Measurements from ENCODE around the gene SNX11. TPM values are rescaled to one million over a fixed set of nuclear protein-coding genes. Genes with fewer than 3 reads are reported as not detected.

The SNX11 gene
- total and polyA plus RNA-seq, 2 experiments from 2014 or later: 11.6 to 19.3 TPM

DNA sequence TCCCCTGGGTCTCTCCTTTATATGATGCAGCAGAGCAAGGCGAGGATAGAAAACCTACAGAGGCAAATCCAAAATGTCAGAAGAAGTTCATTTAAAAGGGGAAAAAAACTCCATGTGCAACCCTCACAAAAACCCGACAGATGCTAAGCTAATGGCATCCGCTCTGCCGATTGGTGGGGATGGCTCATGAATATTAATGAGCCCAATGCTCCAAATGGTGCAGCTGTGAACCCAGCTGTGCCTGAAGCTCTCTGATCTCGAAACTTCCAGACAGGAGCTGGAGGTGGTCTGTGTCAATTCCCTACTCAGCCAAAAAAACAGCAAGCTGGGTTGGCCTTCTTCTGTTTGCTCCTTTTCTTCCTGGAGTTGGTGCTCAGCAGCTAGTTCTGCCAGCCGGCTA, 15.5 kb downstream of the SNX11 start:
- H3K4me1 ChIP-seq (ENCODE audit: low read depth): no peaks in the 10 kb centered on the region
- no peak overlapping the region for H3K4me3 ChIP-seq
- H3K27ac ChIP-seq: no peak overlapping the region
- no peaks in the 10 kb centered on the region for H3K27me3 ChIP-seq
- H3K36me3 ChIP-seq: peaks cover 20% of the 10 kb centered on the region
- TF ChIP-seq, protein P1, sequence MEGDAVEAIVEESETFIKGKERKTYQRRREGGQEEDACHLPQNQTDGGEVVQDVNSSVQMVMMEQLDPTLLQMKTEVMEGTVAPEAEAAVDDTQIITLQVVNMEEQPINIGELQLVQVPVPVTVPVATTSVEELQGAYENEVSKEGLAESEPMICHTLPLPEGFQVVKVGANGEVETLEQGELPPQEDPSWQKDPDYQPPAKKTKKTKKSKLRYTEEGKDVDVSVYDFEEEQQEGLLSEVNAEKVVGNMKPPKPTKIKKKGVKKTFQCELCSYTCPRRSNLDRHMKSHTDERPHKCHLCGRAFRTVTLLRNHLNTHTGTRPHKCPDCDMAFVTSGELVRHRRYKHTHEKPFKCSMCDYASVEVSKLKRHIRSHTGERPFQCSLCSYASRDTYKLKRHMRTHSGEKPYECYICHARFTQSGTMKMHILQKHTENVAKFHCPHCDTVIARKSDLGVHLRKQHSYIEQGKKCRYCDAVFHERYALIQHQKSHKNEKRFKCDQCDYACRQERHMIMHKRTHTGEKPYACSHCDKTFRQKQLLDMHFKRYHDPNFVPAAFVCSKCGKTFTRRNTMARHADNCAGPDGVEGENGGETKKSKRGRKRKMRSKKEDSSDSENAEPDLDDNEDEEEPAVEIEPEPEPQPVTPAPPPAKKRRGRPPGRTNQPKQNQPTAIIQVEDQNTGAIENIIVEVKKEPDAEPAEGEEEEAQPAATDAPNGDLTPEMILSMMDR (IDR thresholded peaks at IDR 0.05; ENCODE audit: low read depth, low read length): no peak
- no peak for DNase-seq (ENCODE audit: low read depth in 1 of 2, low spot score in 1 of 2)
- H3K9me3 ChIP-seq (ENCODE audit: low read depth): no peaks in the 10 kb centered on the region

DNA sequence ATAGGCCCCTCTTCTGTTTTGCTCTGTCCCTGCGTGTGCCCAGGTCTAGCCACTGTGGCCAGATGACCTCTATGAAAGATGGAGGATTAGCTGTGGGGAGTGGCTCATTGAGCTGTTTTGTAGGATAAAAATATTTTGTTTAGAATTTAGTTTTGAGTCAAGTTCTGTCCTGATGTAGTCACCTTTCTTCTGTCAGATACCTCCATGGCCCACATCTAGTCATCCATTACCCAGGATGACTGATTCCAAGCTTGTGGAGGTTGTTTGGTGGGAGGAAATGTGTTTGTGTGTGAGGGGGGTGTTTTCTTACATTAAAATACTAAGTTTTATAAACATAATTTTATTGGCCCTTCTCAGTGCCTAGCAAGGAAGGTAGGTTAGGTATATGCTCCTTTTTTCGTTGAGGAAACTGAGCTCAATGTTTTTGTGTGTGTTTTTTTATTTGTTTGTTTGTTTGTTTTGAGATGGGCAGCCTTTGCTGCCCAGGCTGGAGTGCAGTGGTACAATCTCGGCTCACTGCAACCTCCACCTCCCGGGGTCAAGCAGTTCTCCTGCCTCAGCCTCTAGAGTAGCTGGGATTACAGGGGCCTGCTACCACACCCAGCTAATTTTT, 16.3 kb downstream of the SNX11 start:
- Histone ChIP-seq H3K27me3 (no peaks in the 10 kb centered on the region), H3K4me3 (no peak overlapping the region), H3K27ac (no peak overlapping the region), H3K9me3 (ENCODE audit: low read depth) (no peaks in the 10 kb centered on the region), H3K36me3 (peaks cover 17% of the 10 kb centered on the region), H3K4me1 (ENCODE audit: low read depth) (no peaks in the 10 kb centered on the region)
- DNase-seq (ENCODE audit: low read depth in 1 of 2, low spot score in 1 of 2): no peak
- TF ChIP-seq, protein P1 (IDR thresholded peaks at IDR 0.05; ENCODE audit: low read depth, low read length): no peak

DNA sequence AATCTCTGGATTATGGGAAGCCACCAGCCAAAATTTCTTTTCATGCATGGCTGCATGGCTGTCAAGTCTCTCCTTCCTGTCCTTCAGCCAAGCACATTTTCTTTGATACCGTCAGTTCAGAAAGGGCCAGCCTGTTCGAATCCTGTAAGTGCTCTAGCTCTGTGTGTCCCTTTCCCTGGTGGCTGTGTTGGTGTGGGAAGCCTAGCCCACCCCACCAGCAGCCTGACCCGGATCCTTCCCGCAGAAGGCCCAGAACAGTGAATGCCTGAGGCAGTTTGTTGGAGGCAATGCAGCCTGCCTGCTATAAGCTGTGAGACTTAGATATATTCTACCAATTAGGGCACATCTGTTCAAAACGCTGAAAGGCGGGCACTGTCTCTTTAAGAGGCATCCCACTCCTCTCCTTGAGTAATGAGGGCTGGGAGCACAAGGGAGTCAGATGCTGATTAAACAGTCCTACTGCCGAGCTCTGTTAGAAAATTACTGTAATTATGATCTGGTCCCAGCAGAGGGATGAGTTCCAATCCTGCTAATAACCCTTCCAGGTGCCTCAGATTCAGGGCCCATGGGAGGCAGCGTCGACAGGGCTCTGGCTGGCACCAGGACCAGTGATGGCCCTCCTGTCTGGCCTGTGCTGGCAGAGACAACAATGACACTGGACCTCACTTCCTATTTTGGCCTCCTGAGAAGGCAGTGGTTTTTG, 18.4 kb downstream of the SNX11 start:
- H3K36me3 ChIP-seq: peaks cover 12% of the 10 kb centered on the region
- H3K27ac ChIP-seq: no peak overlapping the region
- no peaks in the 10 kb centered on the region for H3K9me3 ChIP-seq (ENCODE audit: low read depth)
- no peaks in the 10 kb centered on the region for H3K27me3 ChIP-seq
- H3K4me1 ChIP-seq (ENCODE audit: low read depth): no peaks in the 10 kb centered on the region
- H3K4me3 ChIP-seq: no peak overlapping the region
- TF ChIP-seq, protein P1 (IDR thresholded peaks at IDR 0.05; ENCODE audit: low read depth, low read length): no peak
- DNase-seq (ENCODE audit: low read depth in 1 of 2, low spot score in 1 of 2): no peak

DNA sequence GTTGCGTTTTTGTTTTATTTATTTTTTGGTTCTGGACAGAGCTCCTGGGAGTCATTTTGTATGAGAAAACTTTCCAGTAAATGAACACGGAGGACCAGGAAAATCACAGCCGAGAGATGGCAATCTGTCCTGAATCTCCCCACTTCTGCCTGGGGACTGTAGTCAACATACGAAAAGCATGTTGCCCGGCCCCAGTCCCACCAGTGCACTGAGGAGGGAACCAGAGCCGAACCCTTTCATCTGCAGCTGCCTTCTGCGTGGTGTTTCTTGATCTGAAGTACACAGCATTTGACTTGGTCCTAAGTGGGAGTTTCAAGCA, 18.9 kb downstream of the SNX11 start:
- H3K36me3 ChIP-seq: peaks cover 9% of the 10 kb centered on the region
- H3K27me3 ChIP-seq: no peaks in the 10 kb centered on the region
- H3K4me1 ChIP-seq (ENCODE audit: low read depth): no peaks in the 10 kb centered on the region
- no peak overlapping the region for H3K4me3 ChIP-seq
- no peak overlapping the region for H3K27ac ChIP-seq
- TF ChIP-seq, protein P1 (IDR thresholded peaks at IDR 0.05; ENCODE audit: low read depth, low read length): no peak
- H3K9me3 ChIP-seq (ENCODE audit: low read depth): no peaks in the 10 kb centered on the region
- DNase-seq (ENCODE audit: low read depth in 1 of 2, low spot score in 1 of 2): no peak

DNA sequence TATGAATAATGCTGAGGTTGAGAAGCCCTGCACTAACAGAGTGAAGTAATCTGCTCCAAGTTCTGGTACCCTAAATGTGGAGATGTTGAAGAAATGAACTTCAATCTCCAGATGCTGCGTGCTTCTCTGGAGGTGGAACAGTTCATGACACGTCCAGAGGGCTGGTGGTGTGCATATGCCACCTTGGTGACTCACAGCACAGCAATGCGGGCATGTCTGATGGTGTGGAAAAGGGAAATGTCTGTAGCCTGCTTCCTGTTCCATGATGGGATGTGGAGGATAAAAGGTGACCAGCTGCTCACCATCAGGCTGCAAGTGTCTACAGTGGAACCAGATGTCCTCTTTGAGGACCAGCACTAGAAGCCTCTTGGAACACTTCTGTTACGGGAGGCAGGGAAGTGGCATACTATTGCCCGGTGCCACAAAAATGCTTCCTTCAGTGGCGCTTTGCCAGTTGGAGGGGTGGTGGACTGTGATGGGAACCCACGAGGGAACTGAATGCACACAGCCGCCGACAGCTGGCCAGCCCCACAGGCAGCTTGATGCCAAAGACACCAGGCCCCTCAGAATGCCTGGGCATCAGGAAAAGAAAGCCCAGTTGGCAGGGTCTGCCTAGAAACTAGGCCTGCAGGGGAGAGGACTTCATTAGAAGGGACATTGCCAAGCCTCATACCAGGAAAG, 19.9 kb downstream of the SNX11 start:
- H3K27ac ChIP-seq: no peak overlapping the region
- no peaks in the 10 kb centered on the region for H3K4me1 ChIP-seq (ENCODE audit: low read depth)
- peak in 1 of 2 donors; percentile 7 for DNase-seq (ENCODE audit: low read depth in 1 of 2, low spot score in 1 of 2)
- H3K27me3 ChIP-seq: no peaks in the 10 kb centered on the region
- TF ChIP-seq, protein P1 (IDR thresholded peaks at IDR 0.05; ENCODE audit: low read depth, low read length): no peak
- no peak overlapping the region for H3K4me3 ChIP-seq
- no peaks in the 10 kb centered on the region for H3K9me3 ChIP-seq (ENCODE audit: low read depth)
- peaks cover 4% of the 10 kb centered on the region for H3K36me3 ChIP-seq
